Measurements from ENCODE around the gene NXF3. TPM values are rescaled to one million over a fixed set of nuclear protein-coding genes. Genes with fewer than 3 reads are reported as not detected.
"Not testable (repeated sequence)": the region's sequence is repeated elsewhere in the genome, so short reads cannot be mapped to it uniquely, and the experiment has no call there.

The NXF3 gene
- total and polyA plus RNA-seq, 2 experiments from 2014 or later, result 1.9 TPM; not detected in 1

DNA sequence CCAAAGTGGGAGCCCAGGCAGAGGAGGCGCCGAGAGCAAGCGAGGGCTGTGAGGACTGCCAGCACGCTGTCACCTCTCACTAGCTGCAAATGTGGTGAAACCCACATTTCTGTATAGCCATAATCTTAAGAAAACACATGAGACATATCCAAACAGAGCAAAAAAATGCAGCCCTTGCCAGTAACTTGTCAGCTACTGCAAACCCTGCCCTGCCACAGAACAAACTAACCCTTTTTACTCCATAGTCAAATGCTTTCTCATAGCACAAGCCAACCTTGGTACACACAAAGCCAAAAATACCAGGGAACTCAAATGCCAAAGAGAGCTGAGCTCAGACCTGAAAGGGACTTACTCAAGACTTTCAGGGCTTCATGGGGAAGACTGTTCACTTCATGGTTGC is 14.9 kb upstream of the NXF3 start:
- WGBS (ENCODE audit: low lambda C conversion rate, missing lambda C conversion rate), result 83% methylated on average over 4 of the region's 4 CpGs
- no peak overlapping the region for H3K4me3 ChIP-seq
- no peaks in the 10 kb centered on the region for H3K27me3 ChIP-seq
- H3K9me3 ChIP-seq (ENCODE audit: low read depth), result no peaks in the 10 kb centered on the region
- H3K4me1 ChIP-seq (ENCODE audit: insufficient read depth), result no peaks in the 10 kb centered on the region
- H3K4me2 ChIP-seq, result no peak overlapping the region
- H3K27ac ChIP-seq, result no peak overlapping the region
- H3K36me3 ChIP-seq (replicated peaks; ENCODE audit: insufficient read depth, low read depth), result no peaks in the 10 kb centered on the region
- H2AFZ ChIP-seq, result no peak overlapping the region
- TF ChIP-seq, protein P1, sequence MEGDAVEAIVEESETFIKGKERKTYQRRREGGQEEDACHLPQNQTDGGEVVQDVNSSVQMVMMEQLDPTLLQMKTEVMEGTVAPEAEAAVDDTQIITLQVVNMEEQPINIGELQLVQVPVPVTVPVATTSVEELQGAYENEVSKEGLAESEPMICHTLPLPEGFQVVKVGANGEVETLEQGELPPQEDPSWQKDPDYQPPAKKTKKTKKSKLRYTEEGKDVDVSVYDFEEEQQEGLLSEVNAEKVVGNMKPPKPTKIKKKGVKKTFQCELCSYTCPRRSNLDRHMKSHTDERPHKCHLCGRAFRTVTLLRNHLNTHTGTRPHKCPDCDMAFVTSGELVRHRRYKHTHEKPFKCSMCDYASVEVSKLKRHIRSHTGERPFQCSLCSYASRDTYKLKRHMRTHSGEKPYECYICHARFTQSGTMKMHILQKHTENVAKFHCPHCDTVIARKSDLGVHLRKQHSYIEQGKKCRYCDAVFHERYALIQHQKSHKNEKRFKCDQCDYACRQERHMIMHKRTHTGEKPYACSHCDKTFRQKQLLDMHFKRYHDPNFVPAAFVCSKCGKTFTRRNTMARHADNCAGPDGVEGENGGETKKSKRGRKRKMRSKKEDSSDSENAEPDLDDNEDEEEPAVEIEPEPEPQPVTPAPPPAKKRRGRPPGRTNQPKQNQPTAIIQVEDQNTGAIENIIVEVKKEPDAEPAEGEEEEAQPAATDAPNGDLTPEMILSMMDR (IDR thresholded peaks at IDR 0.05; ENCODE audit: poor library complexity), result no peak
- TF ChIP-seq EZH2phosphoT487 (IDR thresholded peaks at IDR 0.05; ENCODE audit: low read depth, severe bottlenecking, unreplicated experiment) (no peak), EZH2 (IDR thresholded peaks at IDR 0.05; ENCODE audit: borderline replicate concordance) (no peak)
- H4K20me1 ChIP-seq (ENCODE audit: insufficient read depth, poor library complexity, severe bottlenecking), result no peaks in the 10 kb centered on the region
- H3K9me2 ChIP-seq (replicated peaks; ENCODE audit: insufficient read depth), result no peaks in the 10 kb centered on the region
- no peak for DNase-seq (ENCODE audit: low spot score)
- H3K79me2 ChIP-seq, result no peaks in the 10 kb centered on the region

DNA sequence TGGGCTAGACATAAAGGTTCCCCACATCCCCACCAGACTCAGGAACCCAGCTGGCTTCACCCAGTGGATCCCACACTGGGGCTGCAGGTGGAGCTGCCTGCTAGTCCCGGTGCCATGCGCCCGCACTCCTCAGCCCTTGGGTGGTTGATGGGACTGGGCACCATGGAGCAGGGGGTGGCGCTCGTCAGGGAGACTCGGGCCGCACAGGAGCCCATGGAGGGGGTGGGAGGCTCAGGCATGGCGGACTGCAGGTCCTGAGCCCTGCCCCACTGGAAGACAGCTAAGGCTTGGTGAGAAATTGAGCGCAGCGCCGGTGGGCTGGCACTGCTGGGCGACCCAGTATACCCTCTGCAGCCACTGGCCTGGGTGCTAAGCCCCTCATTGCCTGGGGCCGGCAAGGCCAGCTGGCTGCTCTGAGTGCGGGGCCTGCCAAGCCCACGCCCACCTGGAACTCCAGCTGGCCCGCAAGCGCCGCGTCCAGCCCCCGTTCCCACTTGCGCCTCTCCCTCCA is 14.3 kb upstream of the NXF3 start:
- H3K27me3 ChIP-seq; H3K4me3 ChIP-seq; DNase-seq (ENCODE audit: low spot score); H3K27ac ChIP-seq; H2AFZ ChIP-seq; H3K79me2 ChIP-seq; H3K36me3 ChIP-seq (replicated peaks; ENCODE audit: insufficient read depth, low read depth); H3K9me2 ChIP-seq (replicated peaks; ENCODE audit: insufficient read depth); H3K4me1 ChIP-seq (ENCODE audit: insufficient read depth); H4K20me1 ChIP-seq (ENCODE audit: insufficient read depth, poor library complexity, severe bottlenecking); H3K4me2 ChIP-seq; H3K9me3 ChIP-seq (ENCODE audit: low read depth): not testable (repeated sequence)
- 95% methylated on average over 18 of the region's 21 CpGs for WGBS (ENCODE audit: low lambda C conversion rate, missing lambda C conversion rate)

DNA sequence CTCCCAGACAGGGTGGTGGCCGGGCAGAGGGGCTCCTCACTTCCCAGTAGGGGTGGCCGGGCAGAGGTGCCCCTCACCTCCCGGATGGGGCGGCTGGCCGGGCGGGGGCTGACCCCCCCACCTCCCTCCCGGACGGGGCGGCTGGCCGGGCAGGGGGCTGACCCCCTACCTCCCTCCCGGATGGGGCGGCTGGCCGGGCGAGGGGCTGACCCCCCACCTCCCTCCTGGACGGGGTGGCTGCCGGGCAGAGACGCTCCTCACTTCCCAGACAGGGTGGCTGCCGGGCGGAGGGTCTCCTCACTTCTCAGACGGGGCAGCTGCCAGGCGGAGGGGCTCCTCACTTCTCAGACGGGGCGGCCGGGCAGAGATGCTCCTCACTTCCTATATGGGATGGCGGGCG is 11.4 kb upstream of the NXF3 start:
- H3K4me1 ChIP-seq (ENCODE audit: insufficient read depth); DNase-seq (ENCODE audit: low spot score); H3K27ac ChIP-seq; H2AFZ ChIP-seq; H3K27me3 ChIP-seq; H3K4me2 ChIP-seq; H4K20me1 ChIP-seq (ENCODE audit: insufficient read depth, poor library complexity, severe bottlenecking); H3K36me3 ChIP-seq (replicated peaks; ENCODE audit: insufficient read depth, low read depth); H3K9me3 ChIP-seq (ENCODE audit: low read depth); H3K4me3 ChIP-seq; H3K9me2 ChIP-seq (replicated peaks; ENCODE audit: insufficient read depth); H3K79me2 ChIP-seq: not testable (repeated sequence)
- WGBS (ENCODE audit: low lambda C conversion rate, missing lambda C conversion rate), result 91% methylated on average over 6 of the region's 26 CpGs

DNA sequence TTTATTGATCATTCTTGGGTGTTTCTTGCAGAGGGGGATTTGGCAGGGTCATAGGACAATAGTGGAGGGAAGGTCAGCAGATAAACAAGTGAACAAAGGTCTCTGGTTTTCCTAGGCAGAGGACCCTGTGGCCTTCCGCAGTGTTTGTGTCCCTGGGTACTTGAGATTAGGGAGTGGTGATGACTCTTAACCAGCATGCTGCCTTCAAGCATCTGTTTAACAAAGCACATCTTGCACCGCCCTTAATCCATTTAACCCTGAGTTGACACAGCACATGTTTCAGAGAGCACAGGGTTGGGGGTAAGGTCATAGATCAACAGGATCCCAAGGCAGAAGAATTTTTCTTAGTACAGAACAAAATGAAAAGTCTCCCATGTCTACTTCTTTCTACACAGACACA is 10.9 kb upstream of the NXF3 start:
- H3K27ac ChIP-seq; H3K4me1 ChIP-seq (ENCODE audit: insufficient read depth); H3K79me2 ChIP-seq; H3K9me3 ChIP-seq (ENCODE audit: low read depth); H4K20me1 ChIP-seq (ENCODE audit: insufficient read depth, poor library complexity, severe bottlenecking); H3K4me2 ChIP-seq; DNase-seq (ENCODE audit: low spot score); H3K36me3 ChIP-seq (replicated peaks; ENCODE audit: insufficient read depth, low read depth); H2AFZ ChIP-seq; H3K4me3 ChIP-seq; H3K27me3 ChIP-seq; H3K9me2 ChIP-seq (replicated peaks; ENCODE audit: insufficient read depth): not testable (repeated sequence)
- WGBS (ENCODE audit: low lambda C conversion rate, missing lambda C conversion rate), result 83% methylated on average over 1 of the region's 2 CpGs

DNA sequence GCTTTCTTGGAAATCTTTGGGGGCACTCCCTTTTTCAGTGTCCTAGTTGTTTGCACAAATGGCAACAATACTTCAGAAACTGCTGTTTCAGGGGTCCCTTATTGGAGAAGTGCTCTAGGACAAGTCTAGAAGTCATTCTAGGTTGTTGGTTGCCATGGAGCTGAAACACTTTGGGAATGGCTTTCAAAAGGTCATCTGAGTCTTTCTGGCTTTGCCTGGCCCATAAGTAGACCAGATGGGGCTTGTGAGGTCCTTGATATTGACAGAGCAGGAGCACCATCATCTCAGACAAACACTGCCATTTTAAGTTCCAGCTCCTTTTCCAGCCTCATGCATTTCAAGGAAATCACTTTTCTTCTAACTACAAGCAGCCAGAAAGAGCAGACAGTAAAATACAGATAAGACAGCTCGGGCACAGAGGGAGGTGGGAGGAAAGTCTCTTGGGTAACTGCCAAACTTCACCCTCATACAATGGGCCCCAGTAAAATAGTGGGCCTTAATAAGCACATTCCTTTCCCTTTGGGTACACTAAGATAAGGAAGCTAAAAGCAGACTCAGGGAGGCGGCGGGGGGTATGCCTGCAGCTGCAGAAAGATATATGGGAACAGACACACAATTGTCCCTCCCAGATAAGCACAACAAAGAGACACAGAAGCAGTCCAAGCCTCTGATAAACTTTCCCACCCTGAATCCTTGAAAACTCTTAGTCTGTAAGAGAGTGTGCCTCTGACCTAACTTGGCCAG is 8.5 kb upstream of the NXF3 start:
- Histone ChIP-seq H4K20me1 (ENCODE audit: insufficient read depth, poor library complexity, severe bottlenecking) (no peaks in the 10 kb centered on the region), H3K4me2 (peak overlapping the region; percentile 4), H3K27me3 (no peaks in the 10 kb centered on the region), H2AFZ (no peak overlapping the region), H3K9me2 (replicated peaks; ENCODE audit: insufficient read depth) (no peaks in the 10 kb centered on the region), H3K9me3 (ENCODE audit: low read depth) (no peaks in the 10 kb centered on the region), H3K27ac (no peak overlapping the region), H3K4me1 (ENCODE audit: insufficient read depth) (no peaks in the 10 kb centered on the region), H3K79me2 (no peaks in the 10 kb centered on the region), H3K36me3 (replicated peaks; ENCODE audit: insufficient read depth, low read depth) (no peaks in the 10 kb centered on the region), H3K4me3 (no peak overlapping the region)
- TF ChIP-seq, protein P1 (IDR thresholded peaks at IDR 0.05; ENCODE audit: poor library complexity), result no peak
- TF ChIP-seq EZH2 (IDR thresholded peaks at IDR 0.05; ENCODE audit: borderline replicate concordance) (no peak), EZH2phosphoT487 (IDR thresholded peaks at IDR 0.05; ENCODE audit: low read depth, severe bottlenecking, unreplicated experiment) (no peak)
- DNase-seq (ENCODE audit: low spot score), result no peak
- WGBS (ENCODE audit: low lambda C conversion rate, missing lambda C conversion rate), result 43% methylated on average over 3 of the region's 3 CpGs
